A549 (cell line): Measurements from ENCODE around the gene PCED1B. TPM values are rescaled to one million over a fixed set of nuclear protein-coding genes. Genes with fewer than 3 reads are reported as not detected.

ENCODE experiments used
- ATAC-seq, 2 experiments: fragments of 200-7000 bp in 1 of 2; fragments of >200 bp in 1 of 2; cut with Nextera tagmentation in 1 of 2; cut with Tn5 transposase in 1 of 2; 3 replicates each; pipeline versions ENCODE4 v1.8.0 to v1.9.1; 2018 to 2020; ENCODE audit warnings: mild to moderate bottlenecking in 1 of 2, moderate library complexity in 1 of 2
- CTCF ChIA-PET: fragments of 300-600 bp; sonication (Branson Sonifier 250); formaldehyde crosslinking; extraction: SDS; loops from one replicate; lab custom pipeline; 2021; ENCODE audit warnings: antibody characterized with exemption, inconsistent platforms; lab: Yijun Ruan, JAX
- POLR2A ChIA-PET: fragments of 350-600 bp; formaldehyde crosslinking; extraction: SDS; loops from one replicate; lab custom pipeline; 2021; ENCODE audit warnings: antibody characterized with exemption, inconsistent platforms; lab: Yijun Ruan, JAX
- DNase-seq, 2 experiments: peaks; one replicate each; pipeline versions ENCODE4 v3.0.0 to v3.0.0-alpha.2; 2011 to 2016; ENCODE audit warnings: low read depth in 1 of 2, low spot score in 1 of 2
- FAIRE-seq: peaks from 2 replicates; lab custom pipeline; 2011; peaks lifted over from hg19 to GRCh38; lab: Jason Lieb, UNC
- H3K27ac ChIP-seq, 2 experiments: fragments of >200 bp; sonication (Bioruptor Twin); formaldehyde crosslinking; 3 replicates each; pipeline ENCODE4 v1.5.1; 2016 to 2017
- H3K4me1 ChIP-seq: fragments of >200 bp; sonication (Bioruptor Twin); formaldehyde crosslinking; 3 replicates; pipeline ENCODE4 v1.6.1; 2016
- H3K4me2 ChIP-seq: fragments of >200 bp; sonication (Bioruptor Twin); formaldehyde crosslinking; 3 replicates; pipeline ENCODE4 v1.6.1; 2016
- H3K4me3 ChIP-seq: fragments of >200 bp; sonication (Bioruptor Twin); formaldehyde crosslinking; 3 replicates; pipeline ENCODE4 v1.5.1; 2016
- H3K9me3 ChIP-seq: fragments of >200 bp; sonication (Bioruptor Twin); formaldehyde crosslinking; 3 replicates; pipeline ENCODE4 v1.6.1; 2016
- BCL3 ChIP-seq: fragments of >200 bp; sonication (Bioruptor Twin); formaldehyde crosslinking; IDR thresholded peaks from 3 replicates; pipeline ENCODE4 v1.6.1; 2016
- CTCF ChIP-seq: fragments of >200 bp; sonication (Bioruptor Twin); formaldehyde crosslinking; IDR thresholded peaks from 3 replicates; pipeline ENCODE4 v1.5.1; 2016
- E2F6 ChIP-seq: IDR thresholded peaks from 2 replicates; pipeline ENCODE4 v1.6.1; 2012; ENCODE audit warnings: low read depth, borderline replicate concordance
- EHMT2 ChIP-seq: fragments of 200-600 bp; sonication (generic); IDR thresholded peaks from 2 replicates; pipeline ENCODE4 v1.6.1; 2016; ENCODE audit warnings: antibody characterized with exemption, low read depth, mild to moderate bottlenecking, moderate library complexity
- ELK1 ChIP-seq: fragments of 150-350 bp; IDR thresholded peaks from 2 replicates; pipeline ENCODE4 v1.6.1; 2014; ENCODE audit warnings: low read depth, mild to moderate bottlenecking, low read length
- EP300 ChIP-seq, 2 experiments: fragments of >200 bp; sonication (Bioruptor Twin); formaldehyde crosslinking; IDR thresholded peaks; 2 replicates in 1 of 2; 3 replicates in 1 of 2; pipeline ENCODE4 v1.6.1; 2016 to 2017
- FOSB ChIP-seq: fragments of 250-450 bp; sonication (Bioruptor Pico); IDR thresholded peaks from 2 replicates; pipeline ENCODE4 v1.5.0; 2020; ENCODE audit warnings: mild to moderate bottlenecking, moderate library complexity
- GATA3 ChIP-seq: IDR thresholded peaks from 2 replicates; pipeline ENCODE4 v1.6.1; 2012; ENCODE audit warnings: borderline replicate concordance
- HOXA7 ChIP-seq: fragments of 250-450 bp; sonication (Bioruptor Pico); IDR thresholded peaks from 2 replicates; pipeline ENCODE4 v1.5.0; 2020; ENCODE audit warnings: mild to moderate bottlenecking, moderate library complexity
- HOXB13 ChIP-seq: fragments of 250-450 bp; sonication (Bioruptor Pico); IDR thresholded peaks from 2 replicates; pipeline ENCODE4 v1.5.0; 2020; ENCODE audit warnings: low read depth, mild to moderate bottlenecking, moderate library complexity
- JUN ChIP-seq, 2 experiments: fragments of >200 bp; sonication (Bioruptor Twin); formaldehyde crosslinking; IDR thresholded peaks; 2 replicates in 1 of 2; 3 replicates in 1 of 2; pipeline ENCODE4 v1.6.1; 2016 to 2017
- MAX ChIP-seq: IDR thresholded peaks from 2 replicates; pipeline ENCODE4 v1.6.1; 2012
- MAZ ChIP-seq: fragments of 150-350 bp; IDR thresholded peaks from 2 replicates; pipeline ENCODE4 v1.6.1; 2014; ENCODE audit warnings: antibody characterized with exemption, low read depth, low read length, borderline replicate concordance
- NPAS2 ChIP-seq: fragments of 250-450 bp; sonication (Bioruptor Pico); IDR thresholded peaks from 2 replicates; pipeline ENCODE4 v1.8.0; 2022; ENCODE audit warnings: mild to moderate bottlenecking, moderate library complexity, borderline replicate concordance
- PBX3 ChIP-seq: IDR thresholded peaks from 2 replicates; pipeline ENCODE4 v1.6.1; 2012
- POLR2A ChIP-seq: IDR thresholded peaks from 2 replicates; pipeline ENCODE4 v1.6.1; 2012; ENCODE audit warnings: mild to moderate bottlenecking, low read length
- POLR2AphosphoS2 ChIP-seq: conservative IDR thresholded peaks from 2 replicates; pipeline ENCODE4 v1.6.1; 2012; ENCODE audit warnings: low read length, improper control_type of control experiment, inconsistent platforms
- RAD21 ChIP-seq, 2 experiments: fragments of >200 bp in 1 of 2; sonication (Bioruptor Twin) in 1 of 2; formaldehyde crosslinking in 1 of 2; IDR thresholded peaks in 1 of 2; conservative IDR thresholded peaks in 1 of 2; 2 replicates in 1 of 2; 3 replicates in 1 of 2; pipeline ENCODE4 v1.6.1; 2012 to 2018; ENCODE audit warnings: inconsistent platforms in 1 of 2
- RARB ChIP-seq: fragments of 250-450 bp; sonication (Bioruptor Pico); IDR thresholded peaks from 2 replicates; pipeline ENCODE4 v1.8.0; 2021; ENCODE audit warnings: mild to moderate bottlenecking, moderate library complexity
- RFX5 ChIP-seq: fragments of 450-650 bp; IDR thresholded peaks from 2 replicates; pipeline ENCODE4 v1.7.1; 2014; ENCODE audit warnings: antibody characterized with exemption, mild to moderate bottlenecking, moderate library complexity
- TFCP2L1 ChIP-seq: fragments of 250-450 bp; sonication (Bioruptor Pico); IDR thresholded peaks from 2 replicates; pipeline ENCODE4 v1.5.0; 2021; ENCODE audit warnings: mild to moderate bottlenecking
- TP53 ChIP-seq: fragments of 250-450 bp; sonication (Bioruptor Pico); IDR thresholded peaks from 2 replicates; pipeline ENCODE4 v1.5.0; 2021; ENCODE audit warnings: mild to moderate bottlenecking, moderate library complexity
- ZC3H11A ChIP-seq: fragments of 450-650 bp; IDR thresholded peaks from 2 replicates; pipeline ENCODE4 v1.6.1; 2014; ENCODE audit warnings: antibody characterized with exemption, mild to moderate bottlenecking
- ZFP36 ChIP-seq: fragments of 450-650 bp; IDR thresholded peaks from 2 replicates; pipeline ENCODE4 v1.6.1; 2014; ENCODE audit warnings: borderline replicate concordance; ENCODE audit not compliant: partially characterized antibody
- WGBS: methylation state at CpG from one replicate; pipeline ENCODE4 v1.1.6; 2017; ENCODE audit errors: missing lambda C conversion rate; 5-methylcytosine and 5-hydroxymethylcytosine counted together
- polyA plus RNA-seq, 4 experiments: library from polyadenylated mRNA; depleted of rRNA in 3 of 4; stranded (reverse); fragments of >200 nt; fragmentation: RNase III in 1 of 4; extraction: RNeasy Plus Mini Kit Qiagen cat#74134 plus additional on column Dnase treatment in 1 of 4; gene quantifications; 2 replicates in 3 of 4; 3 replicates in 1 of 4; pipeline ENCODE4 v1.2.3, GENCODE V29; 2011 to 2017

Gene PCED1B
- polyA plus RNA-seq, 2 of the 4 experiments (the other 2 are of a cell fraction): 74.6 to 108 TPM

GRCh38 chr12:47078733-47079467 lies 521 bp upstream of the PCED1B start (continued):
- TF ChIP-seq ELK1 (no peak), FOSB (peak; percentile 50; the same call in 1 of the 2 replicates), POLR2AphosphoS2 (peak; percentile 71; the same call in 1 of the 2 replicates), ZC3H11A (0 out of 2 replicates have a peak, but pooled peaks have one; percentile 1), TFCP2L1 (CRISPR knock-in tag) (peak; percentile 65; the same call in 1 of the 2 replicates), RARB (CRISPR knock-in tag) (no peak; the same call in 1 of the 2 replicates)

GRCh38 chr12:47079981-47080724 lies 732 bp downstream of the PCED1B start:
- Histone ChIP-seq H3K4me1 (peaks cover 42% of the 10 kb centered on the region), H3K4me2 (peak overlapping the region; percentile 89), H3K27ac (peak overlapping the region; percentile 97 to 100), H3K4me3 (peak overlapping the region; percentile 74), H3K9me3 (no peaks in the 10 kb centered on the region)
- CTCF ChIA-PET: interaction anchor here (0.8 to 3.9 kb wide), 19 partner anchors 8 to 606 kb away, joined by 3 to 25 read pairs (median 4); no protein-coding TSS in a partner anchor
- WGBS: under 1% methylated on average over 38 of the region's 49 CpGs
- POLR2A ChIA-PET: interaction anchor here (0.6 to 11.0 kb wide), 21 partner anchors 8 to 811 kb away, joined by 3 to 156 read pairs (median 5); partner anchors contain the start of genes RPAP3 and SLC38A1
- peak; percentile 78 to 95 for DNase-seq
- ATAC-seq: peak; percentile 68 to 76
- TF ChIP-seq RFX5 (no peak), MAZ (0 out of 2 replicates have a peak, but pooled peaks have one; percentile 50), PBX3 (peak; percentile 33; the same call in 1 of the 2 replicates), E2F6 (peak; percentile 20), RARB (CRISPR knock-in tag) (0 out of 2 replicates have a peak, but pooled peaks have one; percentile 43), POLR2A (peak; percentile 57), JUN (IDR thresholded peaks at IDR 0.05) (peak; percentile 5 to 64; a peak in 4 of 5 replicates), ZFP36 (no peak), HOXB13 (CRISPR knock-in tag) (peak; percentile 53; the same call in 1 of the 2 replicates), CTCF (no peak), EHMT2 (no peak), TP53 (peak; percentile 55; the same call in 1 of the 2 replicates), RAD21 (conservative IDR thresholded peaks at IDR 0.05 in 1 of 2, IDR thresholded peaks at IDR 0.05 in 1 of 2) (0 out of 5 replicates have a peak, but pooled peaks of 1 of the 2 experiments have one; percentile 4), EP300 (IDR thresholded peaks at IDR 0.05) (0 out of 5 replicates have a peak, but pooled peaks have one; percentile 4 to 5), TFCP2L1 (CRISPR knock-in tag) (peak; percentile 59), GATA3 (peak; percentile 48), MAX (peak; percentile 62), NPAS2 (no peak), FOSB (peak; percentile 77), HOXA7 (CRISPR knock-in tag) (peak; percentile 25), BCL3 (peak; percentile 9; the same call in 1 of the 3 replicates)
- no peak for FAIRE-seq
